HEK293T (cell line): ENCODE results near the gene GJA10.
"Not testable (repeated sequence)": the region's sequence is repeated elsewhere in the genome, so short reads cannot be mapped to it uniquely, and the experiment has no call there.

ENCODE experiments used
- CTCF ChIA-PET: fragments of 350-600 bp; formaldehyde crosslinking; extraction: SDS; loops from one replicate; lab custom pipeline; 2021; ENCODE audit warnings: antibody characterized with exemption, inconsistent platforms; lab: Yijun Ruan, JAX
- POLR2A ChIA-PET: fragments of 350-600 bp; formaldehyde crosslinking; extraction: SDS; loops from one replicate; lab custom pipeline; 2020; ENCODE audit warnings: antibody characterized with exemption, inconsistent platforms; lab: Yijun Ruan, JAX
- DNase-seq: peaks from one replicate; pipeline ENCODE4 v3.0.0; 2012; ENCODE audit warnings: mixed read lengths; ENCODE audit errors: extremely low spot score
- ARNT ChIP-seq: fragments of 450-650 bp; IDR thresholded peaks from 2 replicates; pipeline ENCODE4 v1.6.1; 2017; ENCODE audit warnings: mild to moderate bottlenecking
- BHLHE40 ChIP-seq: fragments of 450-650 bp; IDR thresholded peaks from 2 replicates; pipeline ENCODE4 v1.6.1; 2016; ENCODE audit warnings: mild to moderate bottlenecking, moderate library complexity, borderline replicate concordance
- CTBP1 ChIP-seq: fragments of 450-650 bp; IDR thresholded peaks from 2 replicates; pipeline ENCODE4 v1.6.1; 2016; ENCODE audit warnings: borderline replicate concordance
- ELF4 ChIP-seq: fragments of 450-650 bp; IDR thresholded peaks from 2 replicates; pipeline ENCODE4 v1.6.1; 2017; ENCODE audit warnings: antibody characterized with exemption
- FOXA1 ChIP-seq: fragments of 450-650 bp; IDR thresholded peaks from 2 replicates; pipeline ENCODE4 v1.6.1; 2016; ENCODE audit warnings: mild to moderate bottlenecking
- FOXK2 ChIP-seq: fragments of 450-650 bp; IDR thresholded peaks from 2 replicates; pipeline ENCODE4 v1.6.1; 2016; ENCODE audit warnings: mild to moderate bottlenecking
- FOXM1 ChIP-seq: fragments of 450-650 bp; IDR thresholded peaks from 2 replicates; pipeline ENCODE4 v1.6.1; 2017; ENCODE audit warnings: mild to moderate bottlenecking, borderline replicate concordance
- HDGF ChIP-seq: fragments of 450-650 bp; IDR thresholded peaks from 2 replicates; pipeline ENCODE4 v1.6.1; 2017; ENCODE audit warnings: antibody characterized with exemption, borderline replicate concordance
- L3MBTL2 ChIP-seq: fragments of 450-650 bp; conservative IDR thresholded peaks from 2 replicates; pipeline ENCODE4 v1.6.1; 2016; ENCODE audit warnings: mild to moderate bottlenecking
- LEF1 ChIP-seq: fragments of 450-650 bp; IDR thresholded peaks from 2 replicates; pipeline ENCODE4 v1.6.1; 2017; ENCODE audit warnings: mild to moderate bottlenecking, borderline replicate concordance
- NFRKB ChIP-seq: fragments of 450-650 bp; IDR thresholded peaks from 2 replicates; pipeline ENCODE4 v1.6.1; 2016; ENCODE audit warnings: mild to moderate bottlenecking, moderate library complexity
- PKNOX1 ChIP-seq: fragments of 450-650 bp; IDR thresholded peaks from 2 replicates; pipeline ENCODE4 v1.6.1; 2016
- SP1 ChIP-seq: fragments of 450-650 bp; IDR thresholded peaks from 2 replicates; pipeline ENCODE4 v1.6.1; 2017
- SUZ12 ChIP-seq: fragments of 450-650 bp; IDR thresholded peaks from 2 replicates; pipeline ENCODE4 v1.6.1; 2016; ENCODE audit warnings: mild to moderate bottlenecking
- TARDBP ChIP-seq: fragments of 450-650 bp; IDR thresholded peaks from 2 replicates; pipeline ENCODE4 v1.6.1; 2016
- ZNF384 ChIP-seq: fragments of 450-650 bp; IDR thresholded peaks from 2 replicates; pipeline ENCODE4 v1.6.1; 2016

The GJA10 gene

GRCh38 chr6:89895276-89895874 lies 1.1 kb downstream of the GJA10 start:
- CTCF ChIA-PET = no interaction called here
- POLR2A ChIA-PET = no interaction called here
- peak; percentile 58 for DNase-seq
- TF ChIP-seq NFRKB (no peak), FOXM1 (no peak), ZNF384 (no peak), FOXA1 (no peak), BHLHE40 (no peak), TARDBP (no peak), ARNT (no peak), HDGF (no peak), LEF1 (no peak), FOXK2 (no peak)

- POLR2A ChIA-PET, CTCF ChIA-PET, DNase-seq: not testable (repeated sequence)
Measured at GRCh38 chr6:89910001-89910901, 16.0 kb downstream of the GJA10 start.

GRCh38 chr6:89910902-89911240 lies 16.6 kb downstream of the GJA10 start:
- no peak for DNase-seq
- TF ChIP-seq BHLHE40 (no peak), L3MBTL2 (no peak), FOXM1 (no peak), ARNT (no peak), NFRKB (no peak), ELF4 (no peak), CTBP1 (no peak), ZNF384 (no peak), FOXK2 (no peak), FOXA1 (no peak), SUZ12 (no peak), SP1 (no peak)
- CTCF ChIA-PET = no interaction called here
- POLR2A ChIA-PET = no interaction called here

DNA sequence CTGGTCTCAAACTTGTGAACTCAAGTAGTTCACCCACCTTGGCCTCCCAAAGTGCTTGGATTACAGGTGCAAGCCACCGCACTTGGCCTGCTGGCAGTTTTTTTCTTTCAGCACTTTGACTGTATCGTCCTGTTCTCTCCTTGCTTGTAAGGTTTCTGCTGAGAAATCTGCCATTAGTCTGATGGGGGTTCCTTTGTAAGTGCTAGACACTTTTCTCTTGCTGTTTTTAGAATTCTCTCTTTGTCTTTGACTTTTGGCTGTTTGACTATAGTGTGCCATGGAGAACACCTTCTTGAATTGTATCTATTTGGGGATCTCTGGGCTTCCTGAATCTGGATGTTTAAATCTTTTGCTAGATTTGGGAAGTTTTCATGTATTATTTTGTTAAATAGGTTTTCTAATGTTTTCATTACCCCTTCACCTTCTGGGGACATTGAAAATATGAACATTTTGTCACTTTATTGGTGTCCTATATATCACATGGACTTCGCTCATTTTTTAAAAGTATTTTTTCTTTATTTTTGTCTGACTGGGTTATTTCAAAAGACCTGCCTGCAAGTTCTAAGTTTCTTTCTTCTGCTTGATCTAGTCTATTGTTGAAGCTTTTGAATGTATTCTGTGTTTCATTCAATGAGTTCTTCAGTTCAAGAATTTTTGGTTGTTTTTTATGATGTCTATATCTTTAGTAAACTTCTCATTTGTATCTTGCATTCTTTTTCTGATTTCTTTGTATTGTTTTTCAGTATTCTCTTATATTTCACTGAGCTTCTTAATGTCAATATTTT lies 22.1 kb downstream of the GJA10 start:
- CTCF ChIA-PET = no interaction called here
- POLR2A ChIA-PET = no interaction called here
- DNase-seq = no peak
- TF ChIP-seq ZNF384 = no peak
- no peak for TF ChIP-seq SP1
- no peak for TF ChIP-seq FOXA1
- no peak for TF ChIP-seq SUZ12
- TF ChIP-seq ELF4 = no peak

DNA sequence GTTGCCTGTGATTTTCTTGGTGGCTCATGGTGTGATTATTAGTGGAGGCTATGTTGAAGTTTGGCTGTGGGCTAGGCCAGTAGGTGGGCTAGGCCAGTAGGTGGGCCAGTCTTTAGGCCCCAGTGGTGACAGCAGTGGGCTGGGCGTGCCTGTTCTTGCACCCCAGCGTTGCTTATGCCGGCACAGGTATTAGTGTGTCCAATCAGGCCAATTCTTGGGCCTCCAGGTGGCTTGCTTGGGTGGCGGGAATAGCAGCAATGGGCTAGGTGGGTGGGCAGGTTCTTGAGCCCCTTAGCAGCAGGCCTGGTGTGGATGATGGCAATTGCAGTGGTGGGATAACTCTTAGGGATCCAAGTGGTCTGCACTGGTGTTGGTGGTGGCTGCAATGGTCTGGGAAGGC lies 22.9 kb downstream of the GJA10 start:
- ChIA-PET CTCF (no interaction called here), POLR2A (no interaction called here)
- TF ChIP-seq LEF1 (no peak), ZNF384 (no peak), NFRKB (no peak), BHLHE40 (no peak), SP1 (no peak), FOXK2 (no peak), FOXA1 (no peak), SUZ12 (no peak), CTBP1 (no peak), PKNOX1 (no peak), HDGF (no peak), FOXM1 (no peak)
- DNase-seq = no peak

- no peak for DNase-seq
- no peak for TF ChIP-seq LEF1
- no peak for TF ChIP-seq FOXM1
- no peak for TF ChIP-seq SUZ12
- no peak for TF ChIP-seq L3MBTL2
- no peak for TF ChIP-seq ELF4
- no peak for TF ChIP-seq HDGF
- ChIA-PET CTCF (no interaction called here), POLR2A (no interaction called here)
Measured at GRCh38 chr6:89917801-89918366, 23.6 kb downstream of the GJA10 start.

DNA sequence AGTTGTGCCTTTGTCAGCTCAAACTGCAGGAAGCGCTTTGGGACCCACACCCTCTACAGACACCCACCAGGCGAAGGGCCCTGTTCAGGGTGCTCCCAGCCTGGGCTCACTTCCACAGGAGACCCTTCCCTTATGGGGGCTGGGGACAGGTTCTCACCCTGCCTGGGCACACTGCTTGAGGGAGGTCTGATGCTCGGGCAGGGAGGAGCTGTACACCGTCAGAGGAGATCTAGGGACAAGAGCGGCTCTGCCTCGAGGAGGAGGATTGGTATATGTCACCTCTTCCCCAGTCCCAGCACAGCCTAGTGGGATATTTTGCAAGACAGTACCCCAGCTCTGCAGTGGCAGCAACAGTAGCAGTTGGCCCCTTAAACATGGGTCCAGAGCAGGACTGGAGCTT lies 26.9 kb downstream of the GJA10 start:
- POLR2A ChIA-PET = no interaction called here
- DNase-seq = no peak
- TF ChIP-seq ZNF384 (no peak), SP1 (no peak), TARDBP (no peak), NFRKB (no peak)
- CTCF ChIA-PET = interaction anchor here (0.7 to 1.2 kb wide), 2 partner anchors 19 to 24 kb away, joined by 3 to 4 read pairs; no protein-coding TSS in a partner anchor
